NCI-H2029 treated with DMSO at 0.1 percent for 48 hours (cell line): ENCODE measurements around the gene DDR2.
"Not testable (repeated sequence)": the region's sequence is repeated elsewhere in the genome, so short reads cannot be mapped to it uniquely, and the experiment has no call there.

ENCODE experiments used
- DNase-seq: peaks from one replicate; lab custom pipeline; 2025; lab: John Stamatoyannopoulos, UW

Gene DDR2

GRCh38 chr1:162632217-162632666 lies at the start of gene DDR2:
DDR2 (plus strand) TSS chr1:162632464; CDS start chr1:162719064, 86,600 bp downstream.
- no peak for DNase-seq

DNA sequence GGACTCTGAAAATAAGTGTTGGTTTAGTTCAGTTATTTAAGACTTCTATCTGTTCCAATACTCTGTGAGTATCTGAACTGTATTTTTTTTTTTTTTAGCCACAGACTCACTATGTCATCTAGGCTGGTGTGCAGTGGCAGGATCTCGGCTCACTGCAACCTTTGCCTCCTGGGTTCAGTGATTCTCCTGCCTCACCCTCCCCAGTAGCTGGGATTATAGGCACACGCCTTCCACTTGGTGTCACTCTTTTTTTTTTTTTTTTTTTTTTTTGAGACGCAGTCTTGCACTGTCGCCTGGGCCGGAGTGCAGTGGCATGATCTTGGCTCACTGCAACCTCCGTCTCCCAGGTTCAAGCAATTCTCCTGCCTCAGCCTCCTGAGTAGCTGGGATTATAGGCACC lies 49.4 kb upstream of the DDR2 start:
- not testable (repeated sequence) for DNase-seq

GRCh38 chr1:162585101-162585500 lies 47.2 kb upstream of the DDR2 start:
- not testable (repeated sequence) for DNase-seq

DNA sequence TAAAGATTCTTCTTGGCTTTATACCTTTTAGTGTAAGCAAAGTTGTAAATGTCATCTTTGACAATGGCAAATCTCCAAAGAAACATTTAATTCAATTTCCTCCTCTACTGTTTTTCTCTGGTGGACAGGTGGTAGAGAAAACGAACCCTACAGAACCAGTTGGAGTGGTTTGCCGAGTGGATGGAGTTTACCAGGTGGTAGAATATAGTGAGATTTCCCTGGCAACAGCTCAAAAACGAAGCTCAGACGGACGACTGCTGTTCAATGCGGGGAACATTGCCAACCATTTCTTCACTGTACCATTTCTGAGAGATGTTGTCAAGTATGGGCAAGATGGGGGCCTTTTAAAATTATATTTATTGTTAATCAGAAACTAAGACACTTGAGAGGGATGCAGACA lies 44.9 kb upstream of the DDR2 start:
- DNase-seq = peak; percentile 90

DNA sequence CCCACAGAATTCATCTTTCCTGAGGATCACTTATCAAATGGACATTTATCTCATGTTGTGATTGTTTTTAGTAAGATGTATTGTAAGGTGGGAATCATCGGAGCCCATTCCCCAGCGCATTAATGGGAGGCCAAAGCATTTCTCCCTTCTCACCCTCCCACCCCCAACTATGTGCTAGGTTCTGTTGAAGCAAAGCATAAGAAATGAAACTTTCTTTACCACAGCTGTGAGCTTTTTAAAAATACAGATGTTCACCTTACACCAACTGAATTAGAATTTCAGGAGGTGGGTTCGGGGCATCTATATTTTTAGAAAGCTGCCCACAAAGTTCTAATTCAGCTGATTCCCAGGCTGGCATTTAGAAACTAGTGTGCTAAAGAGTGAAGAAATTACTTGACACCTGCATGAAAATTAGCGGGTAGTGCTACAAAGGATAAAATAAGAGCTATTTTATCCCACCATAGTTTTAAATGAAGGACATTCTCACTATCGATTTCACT lies 44.5 kb upstream of the DDR2 start:
- no peak for DNase-seq

DNA sequence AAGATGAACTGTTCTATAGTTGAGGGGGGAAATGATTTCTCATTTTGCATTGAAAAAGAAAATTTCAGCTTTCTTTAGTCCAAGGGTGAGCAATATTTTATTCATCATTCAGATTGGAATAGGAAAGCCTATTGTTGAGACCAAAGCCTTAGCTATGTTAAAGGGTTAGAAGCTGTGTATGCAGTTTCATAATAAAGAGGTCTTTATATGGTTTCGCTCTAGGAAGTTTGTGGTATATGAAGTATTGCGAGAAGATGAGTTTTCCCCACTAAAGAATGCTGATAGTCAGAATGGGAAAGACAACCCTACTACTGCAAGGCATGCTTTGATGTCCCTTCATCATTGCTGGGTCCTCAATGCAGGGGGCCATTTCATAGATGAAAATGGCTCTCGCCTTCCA lies 42.2 kb upstream of the DDR2 start:
- no peak for DNase-seq

- no peak for DNase-seq
Measured at GRCh38 chr1:162590686-162591085, 41.6 kb upstream of the DDR2 start.

DNA sequence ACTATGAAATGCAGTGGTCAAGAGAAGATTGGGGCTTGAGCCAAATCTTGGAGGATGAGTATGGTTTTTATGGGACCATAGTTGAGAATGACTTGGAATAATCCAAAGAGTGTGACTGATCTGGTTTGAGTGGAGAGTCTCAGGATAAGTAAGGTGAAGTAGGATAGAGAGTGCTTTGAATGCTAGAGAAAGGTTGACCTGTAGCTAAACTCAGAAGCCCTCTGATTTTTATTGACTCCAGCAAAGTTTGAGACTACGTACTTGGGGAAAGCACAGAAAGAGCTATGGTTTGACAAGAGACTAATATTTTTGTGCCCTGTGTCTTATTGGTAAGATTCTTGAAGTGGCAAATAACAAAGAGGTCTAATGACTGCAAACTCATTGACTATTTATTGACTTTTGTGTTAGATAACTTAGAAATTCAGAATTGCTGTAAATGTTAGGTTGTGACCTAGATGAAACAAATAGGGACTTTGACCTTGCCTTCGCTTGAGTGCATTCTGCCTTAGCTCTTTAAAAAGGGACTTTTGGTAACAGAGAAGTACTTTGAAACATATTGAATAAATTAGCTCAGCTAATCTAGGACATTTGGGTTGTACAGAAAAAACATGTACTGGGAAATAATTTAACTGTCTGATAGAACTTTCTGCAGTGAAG lies 35.6 kb upstream of the DDR2 start:
- DNase-seq = no peak

- DNase-seq = no peak
Measured at GRCh38 chr1:162599451-162599850, 32.8 kb upstream of the DDR2 start.

DNA sequence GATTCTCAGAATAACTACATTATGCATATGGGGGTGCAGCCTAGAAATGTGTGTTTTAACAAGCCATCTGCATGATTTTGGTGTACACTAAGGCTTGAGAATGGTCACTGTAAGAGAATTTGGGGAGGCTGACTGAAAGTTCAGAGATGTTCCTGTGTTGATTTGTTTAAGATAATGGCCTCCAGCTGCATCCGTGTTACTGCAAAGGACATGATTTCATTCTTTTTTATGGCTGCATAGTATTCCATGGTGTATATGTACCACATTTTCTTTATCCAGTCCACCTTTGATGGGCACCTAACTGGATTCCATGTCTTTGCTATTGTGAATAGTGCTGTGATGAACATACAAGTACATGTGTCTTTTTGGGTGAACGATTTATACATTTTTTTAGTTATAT lies 29.1 kb upstream of the DDR2 start:
- DNase-seq = not testable (repeated sequence)

DNA sequence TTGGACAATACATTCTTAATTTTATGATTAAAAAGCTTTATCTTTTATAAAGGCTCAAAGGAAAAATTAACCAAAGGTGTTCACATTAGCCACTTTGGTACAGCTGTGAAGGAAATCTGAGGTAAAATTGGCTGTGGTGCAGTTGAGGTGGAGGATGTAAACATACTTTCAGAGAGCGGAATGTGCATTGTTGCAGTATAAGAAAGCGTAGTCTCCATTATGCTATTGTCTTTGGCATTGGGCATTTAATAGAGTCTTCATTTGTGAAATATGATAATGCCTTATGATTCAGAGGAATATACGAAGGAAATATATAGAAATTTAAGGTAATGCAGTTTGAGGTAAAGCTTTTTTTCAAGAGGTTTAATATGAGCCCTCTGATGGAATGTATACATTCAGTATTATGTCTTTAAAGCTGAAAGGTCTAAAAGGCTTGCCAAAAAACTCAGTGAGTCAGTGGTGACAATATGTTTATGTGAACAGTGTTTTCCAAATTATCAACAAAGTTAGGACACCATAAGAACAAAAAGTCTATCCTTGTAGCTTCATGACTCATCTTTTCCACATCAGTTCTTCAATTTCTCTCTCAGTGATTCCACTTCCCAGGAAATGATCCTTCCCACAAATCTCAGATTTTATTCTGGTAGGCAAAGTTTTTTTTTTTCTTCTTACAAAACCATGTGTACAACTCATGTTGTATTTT lies 26.9 kb upstream of the DDR2 start:
- DNase-seq = no peak

GRCh38 chr1:162609306-162609705 lies 23.0 kb upstream of the DDR2 start:
- no peak for DNase-seq

DNA sequence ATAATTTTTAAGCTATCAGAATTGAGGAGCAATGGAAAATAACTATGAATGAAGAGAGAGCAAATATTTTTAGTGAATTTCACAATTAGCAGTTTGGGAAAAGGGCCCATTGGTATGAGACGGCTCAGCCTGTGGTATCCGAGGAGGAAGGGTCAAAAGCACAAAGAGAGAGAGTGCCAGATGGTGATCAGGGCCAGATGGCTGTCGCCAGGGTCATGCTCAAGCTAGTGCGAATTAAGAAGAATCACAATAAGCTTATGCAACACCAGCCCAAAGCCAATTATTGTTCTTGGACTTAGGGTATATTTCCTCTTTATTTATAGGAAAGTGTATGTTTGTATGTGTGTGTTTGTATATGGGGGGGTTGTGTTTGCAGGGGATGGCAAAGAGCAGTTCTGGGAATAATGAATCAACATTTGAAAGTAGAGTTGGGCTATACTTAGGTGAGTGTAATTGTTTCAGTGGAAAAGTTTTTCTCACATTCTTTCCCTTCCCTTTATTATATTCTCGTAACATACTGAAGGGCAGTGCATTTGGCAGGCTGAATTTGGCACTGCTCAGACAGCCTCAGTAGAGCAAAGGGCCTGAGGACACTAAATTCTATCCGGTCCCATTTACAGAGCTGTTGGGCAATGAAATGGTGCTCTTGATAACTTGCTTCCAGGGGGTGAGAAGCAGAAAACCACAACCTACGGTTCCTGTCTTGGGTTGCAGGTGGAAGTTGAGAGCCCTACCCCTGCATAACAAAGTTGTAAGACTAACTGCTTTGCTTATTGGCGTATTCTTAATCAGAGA lies 19.5 kb upstream of the DDR2 start:
- DNase-seq = no peak

- no peak for DNase-seq
Measured at GRCh38 chr1:162616848-162617247, 15.4 kb upstream of the DDR2 start.

DNA sequence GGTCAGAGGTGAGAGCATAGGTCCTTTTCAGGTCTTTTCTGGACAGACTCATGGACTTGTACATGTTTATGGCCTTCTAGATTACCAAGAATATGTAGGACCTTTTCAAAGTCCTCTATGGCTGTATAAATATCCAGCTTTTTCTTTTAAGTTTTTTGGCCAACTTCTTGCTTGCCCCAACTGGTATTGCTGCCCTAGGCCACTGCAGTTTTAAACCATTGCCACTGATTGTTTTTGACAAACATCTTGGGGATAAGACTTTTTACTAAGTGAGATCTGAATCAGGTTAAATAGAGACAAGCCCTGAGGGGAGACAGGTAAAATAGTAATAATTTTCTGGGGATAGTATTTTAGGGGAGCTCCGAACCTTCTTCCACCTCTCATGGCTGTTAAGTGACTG lies 14.8 kb upstream of the DDR2 start:
- no peak for DNase-seq

DNA sequence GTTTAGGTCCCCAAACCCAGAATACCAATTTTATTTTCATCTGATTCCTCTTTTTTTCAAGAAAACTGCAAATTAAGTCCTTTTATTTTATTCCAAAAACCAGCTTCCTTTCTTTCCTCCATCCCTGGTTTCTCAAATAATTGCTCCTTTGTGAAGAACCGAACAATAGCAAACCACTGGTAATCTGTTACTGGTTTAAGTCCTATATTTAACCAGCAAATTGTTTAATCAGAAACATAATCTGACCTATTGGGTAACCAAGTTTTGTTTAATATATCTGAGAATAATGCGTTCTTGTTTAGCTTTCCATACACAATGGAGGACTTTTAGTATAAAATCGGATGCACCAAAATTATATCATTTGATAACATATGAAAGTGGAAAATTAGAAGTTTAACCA lies 13.2 kb upstream of the DDR2 start:
- DNase-seq = no peak

DNA sequence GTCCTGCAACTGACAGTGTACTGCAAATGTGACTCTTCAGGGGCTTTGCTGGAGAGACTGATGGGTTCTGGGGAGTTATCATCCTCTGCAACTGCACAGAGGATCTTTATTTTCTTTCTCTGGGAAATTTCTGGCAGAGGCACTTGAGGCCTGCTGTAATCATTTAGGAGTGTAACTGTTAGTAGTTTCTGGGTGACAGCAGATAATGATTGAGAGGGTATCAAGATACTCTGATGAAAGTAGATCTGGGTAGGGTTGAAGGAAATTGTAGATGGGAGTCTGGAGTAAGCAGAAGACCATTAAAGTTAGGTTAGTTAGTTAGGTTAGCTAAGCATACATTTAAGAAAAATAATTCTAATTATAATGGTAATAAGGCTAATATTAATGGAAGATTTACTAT lies 11.0 kb upstream of the DDR2 start:
- no peak for DNase-seq

DNA sequence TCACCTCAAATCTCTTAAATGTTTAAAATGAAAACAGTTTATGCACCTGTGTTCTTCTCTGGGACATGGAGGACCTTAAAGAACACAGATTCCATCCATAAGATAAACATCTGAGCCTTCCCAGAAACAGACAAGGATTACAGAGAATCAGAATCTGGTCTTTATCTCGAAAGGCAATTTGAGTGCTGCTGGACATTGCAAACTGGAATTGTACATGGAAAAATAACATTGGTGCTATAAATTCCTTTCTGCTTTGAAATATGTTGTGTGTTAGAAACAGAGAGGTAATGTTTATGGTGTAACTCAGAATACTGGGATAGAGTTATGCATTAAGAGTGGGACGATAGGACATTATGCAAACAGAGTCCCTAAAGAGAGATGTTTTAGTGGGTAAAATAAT lies 6.6 kb upstream of the DDR2 start:
- no peak for DNase-seq

DNA sequence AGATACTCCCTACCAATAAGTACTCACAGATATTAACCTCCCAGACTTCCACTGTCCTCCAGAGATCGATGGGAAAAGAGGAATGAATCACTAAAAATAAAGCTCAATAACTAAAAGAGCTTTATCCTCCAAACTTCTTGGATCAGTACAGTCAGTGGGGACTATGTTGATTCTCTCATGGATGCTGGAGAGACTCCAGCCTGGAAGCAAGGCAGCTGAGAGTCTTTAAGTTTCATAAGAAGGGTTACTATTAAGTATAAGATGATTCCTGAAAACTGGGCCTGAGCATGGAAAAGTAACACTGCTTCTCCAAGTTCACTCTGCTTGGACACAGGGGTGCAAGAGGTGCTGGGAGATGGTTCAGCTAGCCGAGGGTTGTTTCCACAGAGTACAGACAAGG lies 6.2 kb upstream of the DDR2 start:
- DNase-seq = no peak

GRCh38 chr1:162626761-162627160 lies 5.5 kb upstream of the DDR2 start:
- DNase-seq = no peak

DNA sequence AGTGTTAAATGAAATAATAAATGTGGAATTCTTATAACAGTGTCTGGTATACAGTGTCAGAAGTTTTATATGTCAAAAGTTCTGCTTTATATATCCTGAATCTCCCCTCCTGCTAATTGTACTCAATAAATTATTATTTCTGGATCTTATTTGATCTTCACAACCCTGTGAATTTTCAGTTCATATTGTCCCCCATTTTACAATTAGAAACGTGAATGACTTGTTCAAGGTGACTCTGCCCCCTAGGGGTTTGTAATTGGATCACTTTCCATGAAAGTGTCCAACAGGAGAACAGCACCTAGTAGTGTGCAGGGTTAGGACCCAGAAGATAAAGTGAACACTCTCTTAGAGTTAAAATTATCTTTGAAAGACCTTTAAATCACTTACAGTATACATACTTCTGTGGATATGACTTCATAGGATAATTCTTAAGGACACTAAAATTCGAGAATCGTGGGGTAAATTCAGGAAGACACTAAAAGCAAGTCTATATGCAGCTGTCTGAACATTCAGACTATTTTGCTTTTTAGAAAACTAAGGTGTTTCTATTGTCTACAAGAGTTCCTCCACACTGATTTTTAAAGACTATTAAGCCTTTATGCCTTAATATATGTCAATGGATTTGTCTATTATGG lies 4.5 kb upstream of the DDR2 start:
- no peak for DNase-seq

DNA sequence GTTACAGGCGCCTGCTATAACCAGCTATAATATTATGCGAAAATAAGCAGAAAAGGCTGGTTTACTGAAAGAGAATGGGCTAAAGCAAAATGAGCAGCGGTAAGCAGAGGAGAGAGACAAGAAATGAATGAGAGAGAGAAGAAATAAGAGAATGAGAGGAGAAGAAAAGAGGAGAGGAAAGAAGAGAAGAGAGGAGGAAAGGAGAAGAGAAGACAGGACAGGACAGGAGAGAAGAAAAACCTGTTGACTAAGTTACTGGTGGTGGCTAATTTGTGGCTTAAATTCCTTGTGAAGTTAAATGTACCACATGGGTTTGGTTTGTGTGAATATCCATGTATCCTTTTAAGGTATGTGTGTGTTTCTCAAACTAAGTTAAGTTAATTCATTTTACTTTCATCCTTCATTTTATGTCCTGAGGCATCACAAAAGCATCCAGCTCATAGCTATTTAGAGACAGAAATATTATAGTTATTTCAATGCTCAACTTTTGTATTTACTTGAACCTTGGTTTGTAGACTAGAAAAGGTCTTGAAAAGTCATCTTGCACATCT lies 3.1 kb upstream of the DDR2 start:
- DNase-seq = no peak
